HG03571 (cell line): ENCODE measurements around the gene NT5DC1.
A peak's percentile ranks its signal among the peaks of the same experiment; 100 is the strongest.

Source experiments
- ATAC-seq: cut with Tn5 transposase; IDR thresholded peaks from one replicate; pipeline ENCODE4 v1.9.1; 2021; ENCODE audit not compliant: unreplicated experiment

The NT5DC1 gene

GRCh38 chr6:116298973-116299372, 198.3 kb downstream of the NT5DC1 start:
- peak; percentile 70 for ATAC-seq
